Prostate gland (tissue), 2 donors: Measurements from ENCODE around the gene AHNAK. TPM values are rescaled to one million over a fixed set of nuclear protein-coding genes. Genes with fewer than 3 reads are reported as not detected.

Experiments
- DNase-seq: peaks from one replicate; pipeline ENCODE4 v3.0.0-alpha.2; 2019; ENCODE audit warnings: low spot score
- H3K27ac ChIP-seq, 2 donors: fragments of 200-600 bp; sonication (generic); 2 replicates each; pipeline ENCODE4 v1.5.1; 2017 to 2019
- H3K27me3 ChIP-seq: fragments of 200-600 bp; sonication (generic); replicated peaks from 2 replicates; pipeline ENCODE4 v1.5.1; 2019; ENCODE audit not compliant: insufficient read depth
- H3K36me3 ChIP-seq, 2 donors: fragments of 200-600 bp; sonication (generic); 1 replicate in 1 of 2; 2 replicates in 1 of 2; pipeline versions ENCODE4 v1.5.1 to v1.8.1; 2017 to 2019
- H3K4me1 ChIP-seq: fragments of 200-600 bp; sonication (generic); replicated peaks from 2 replicates; pipeline ENCODE4 v1.5.1; 2019
- H3K4me3 ChIP-seq, 2 donors: fragments of 200-600 bp; sonication (generic); 2 replicates each; pipeline ENCODE4 v1.5.1; 2017 to 2019
- H3K9me3 ChIP-seq: fragments of 200-600 bp; sonication (generic); 2 replicates; pipeline ENCODE4 v1.5.1; 2017
- CTCF ChIP-seq, 4 experiments: fragments of 200-600 bp in 2 of 4; fragments of 450-650 bp in 2 of 4; sonication (generic) in 2 of 4; IDR thresholded peaks; 1 replicate in 3 of 4; 2 replicates in 1 of 4; pipeline ENCODE4 v1.5.1; 2016 to 2019; ENCODE audit warnings: antibody characterized with exemption in 4 of 4, mild to moderate bottlenecking in 2 of 4, moderate library complexity in 2 of 4
- POLR2A ChIP-seq: fragments of 450-650 bp; IDR thresholded peaks from one replicate; pipeline ENCODE4 v1.6.1; 2016; ENCODE audit warnings: antibody characterized with exemption, mild to moderate bottlenecking
- POLR2AphosphoS5 ChIP-seq: sonication (generic); formaldehyde crosslinking; IDR thresholded peaks from one replicate; pipeline ENCODE4 v1.6.1; 2017; ENCODE audit warnings: antibody characterized with exemption
- WGBS: methylation state at CpG from one replicate; pipeline ENCODE4 v1.1.5; 2018; 5-methylcytosine and 5-hydroxymethylcytosine counted together
- intact Hi-C: fragments of 100-400 bp; cut with DNase I; formaldehyde crosslinking; loops from one replicate; pipeline ENCODE4 v1.14.2; 2022
- total RNA-seq, 2 donors: library from RNA; depleted of rRNA; stranded (reverse); fragments of >200 nt; gene quantifications; one replicate each; pipeline ENCODE4 v1.1.0, GENCODE V29; 2016

AHNAK gene
- total RNA-seq, 2 donors from 2014 or later = 367 to 434 TPM

GRCh38 chr11:62459080-62459479 lies 87.5 kb downstream of the AHNAK start:
- no peaks in the 10 kb centered on the region for H3K36me3 ChIP-seq
- H3K27me3 ChIP-seq = no peaks in the 10 kb centered on the region
- no peaks in the 10 kb centered on the region for H3K4me1 ChIP-seq
- H3K9me3 ChIP-seq = no peaks in the 10 kb centered on the region
- no peak for DNase-seq
- intact Hi-C loops = no loop called here
- no peak overlapping the region for H3K4me3 ChIP-seq
- no peak for TF ChIP-seq POLR2AphosphoS5
- no peak for TF ChIP-seq POLR2A
- TF ChIP-seq CTCF (IDR thresholded peaks at IDR 0.05) = no peak
- H3K27ac ChIP-seq = no peak overlapping the region
- 77% methylated on average over 1 of the region's 1 CpG for WGBS

GRCh38 chr11:62458212-62459002 lies 88.2 kb downstream of the AHNAK start:
- no peaks in the 10 kb centered on the region for H3K4me1 ChIP-seq
- H3K9me3 ChIP-seq = no peaks in the 10 kb centered on the region
- intact Hi-C loops = no loop called here
- WGBS = 58% methylated on average over 4 of the region's 4 CpGs
- H3K27ac ChIP-seq = no peak overlapping the region
- no peaks in the 10 kb centered on the region for H3K27me3 ChIP-seq
- no peak for TF ChIP-seq POLR2AphosphoS5
- no peak for TF ChIP-seq POLR2A
- no peak for TF ChIP-seq CTCF (IDR thresholded peaks at IDR 0.05)
- no peaks in the 10 kb centered on the region for H3K36me3 ChIP-seq
- H3K4me3 ChIP-seq = no peak overlapping the region
- DNase-seq = no peak

GRCh38 chr11:62457478-62457877 lies 89.1 kb downstream of the AHNAK start:
- Histone ChIP-seq H3K9me3 (no peaks in the 10 kb centered on the region), H3K36me3 (no peaks in the 10 kb centered on the region), H3K4me3 (no peak overlapping the region), H3K27me3 (no peaks in the 10 kb centered on the region), H3K27ac (no peak overlapping the region), H3K4me1 (no peaks in the 10 kb centered on the region)
- TF ChIP-seq CTCF (IDR thresholded peaks at IDR 0.05) = no peak
- no peak for TF ChIP-seq POLR2AphosphoS5
- no peak for TF ChIP-seq POLR2A
- intact Hi-C loops = no loop called here
- 88% methylated on average over 4 of the region's 4 CpGs for WGBS
- no peak for DNase-seq

GRCh38 chr11:62456630-62457029 lies 90.0 kb downstream of the AHNAK start:
- no peaks in the 10 kb centered on the region for H3K9me3 ChIP-seq
- DNase-seq = no peak
- no peaks in the 10 kb centered on the region for H3K27me3 ChIP-seq
- no peaks in the 10 kb centered on the region for H3K36me3 ChIP-seq
- H3K4me3 ChIP-seq = no peak overlapping the region
- H3K4me1 ChIP-seq = no peaks in the 10 kb centered on the region
- intact Hi-C loops = no loop called here
- TF ChIP-seq POLR2A (no peak), CTCF (IDR thresholded peaks at IDR 0.05) (no peak), POLR2AphosphoS5 (no peak)
- WGBS = 82% methylated on average over 4 of the region's 4 CpGs
- H3K27ac ChIP-seq = no peak overlapping the region

GRCh38 chr11:62452839-62453468 lies 93.7 kb downstream of the AHNAK start:
- Histone ChIP-seq H3K27me3 (no peaks in the 10 kb centered on the region), H3K36me3 (no peaks in the 10 kb centered on the region), H3K4me1 (no peaks in the 10 kb centered on the region), H3K27ac (no peak overlapping the region), H3K4me3 (no peak overlapping the region), H3K9me3 (no peaks in the 10 kb centered on the region)
- no peak for DNase-seq
- intact Hi-C loops = no loop called here
- 93% methylated on average over 11 of the region's 11 CpGs for WGBS
- TF ChIP-seq POLR2AphosphoS5 (no peak), POLR2A (no peak), CTCF (IDR thresholded peaks at IDR 0.05) (no peak)
